ENCODE results near the gene OTOGL. TPM values are rescaled to one million over a fixed set of nuclear protein-coding genes. Genes with fewer than 3 reads are reported as not detected.

OTOGL gene
- total and polyA plus RNA-seq, 8 donors: 0.19 to 2.9 (median 0.33) TPM

- TF ChIP-seq CTCF (IDR thresholded peaks at IDR 0.05): no peak
- DNase-seq (no peak), ATAC-seq (no peak), FAIRE-seq (no peak)
- Histone ChIP-seq H3K9me3 (no peaks in the 10 kb centered on the region), H3K36me3 (no peaks in the 10 kb centered on the region), H3K27ac (no peak overlapping the region), H3K4me3 (no peak overlapping the region), H3K4me1 (no peaks in the 10 kb centered on the region), H3K27me3 (no peaks in the 10 kb centered on the region)
- intact Hi-C loops (cut with DNase I): no loop called here
- WGBS, 2 donors: 82 to 92% methylated on average over 2 of the region's 2 CpGs
Measured at GRCh38 chr12:80101126-80101525, 1.8 kb downstream of the OTOGL start.

- no peak for DNase-seq
- Histone ChIP-seq H3K4me1 (no peaks in the 10 kb centered on the region), H3K27me3 (no peaks in the 10 kb centered on the region), H3K9me3 (no peaks in the 10 kb centered on the region), H3K36me3 (no peaks in the 10 kb centered on the region), H3K27ac (no peak overlapping the region), H3K4me3 (no peak overlapping the region)
- no peak for ATAC-seq
- FAIRE-seq: no peak
- intact Hi-C loops (cut with DNase I): no loop called here
- 86 to 93% methylated on average over 5 of the region's 5 CpGs for WGBS, 2 donors
- TF ChIP-seq CTCF (IDR thresholded peaks at IDR 0.05): no peak
Measured at GRCh38 chr12:80107221-80107620, 7.9 kb downstream of the OTOGL start.

- no peak for DNase-seq
- Histone ChIP-seq H3K9me3 (no peaks in the 10 kb centered on the region), H3K27me3 (no peaks in the 10 kb centered on the region), H3K36me3 (no peaks in the 10 kb centered on the region), H3K4me3 (no peak overlapping the region), H3K4me1 (peaks cover 6 to 12% (median 6%) of the 10 kb centered on the region in 3 donors), H3K27ac (no peak overlapping the region)
- FAIRE-seq: no peak
- TF ChIP-seq CTCF (IDR thresholded peaks at IDR 0.05): no peak
- intact Hi-C loops (cut with DNase I): no loop called here
- ATAC-seq: no peak
Measured at GRCh38 chr12:80116735-80117134, 17.4 kb downstream of the OTOGL start.

GRCh38 chr12:80118565-80119324 is 19.4 kb downstream of the OTOGL start:
- Histone ChIP-seq H3K4me3 (no peak overlapping the region), H3K36me3 (no peaks in the 10 kb centered on the region), H3K9me3 (no peaks in the 10 kb centered on the region), H3K27me3 (no peaks in the 10 kb centered on the region), H3K27ac (no peak overlapping the region), H3K4me1 (peaks cover 6 to 24% (median 14%) of the 10 kb centered on the region in 3 donors)
- no peak for DNase-seq
- FAIRE-seq: no peak
- ATAC-seq: no peak
- intact Hi-C loops (cut with DNase I): no loop called here
- TF ChIP-seq CTCF (IDR thresholded peaks at IDR 0.05): no peak
- 73 to 74% methylated on average over 2 of the region's 2 CpGs for WGBS, 2 donors

GRCh38 chr12:80120994-80121393 is 21.7 kb downstream of the OTOGL start:
- DNase-seq (no peak), FAIRE-seq (no peak), ATAC-seq (peak in 3 of 4 donors; percentile 59 to 71 (median 59))
- peaks cover 6 to 24% (median 14%) of the 10 kb centered on the region in 3 donors for H3K4me1 ChIP-seq
- no peaks in the 10 kb centered on the region for H3K36me3 ChIP-seq
- intact Hi-C loops (cut with DNase I): no loop called here
- H3K4me3 ChIP-seq: no peak overlapping the region
- TF ChIP-seq CTCF (IDR thresholded peaks at IDR 0.05): no peak
- H3K27me3 ChIP-seq: no peaks in the 10 kb centered on the region
- H3K9me3 ChIP-seq: no peaks in the 10 kb centered on the region
- WGBS, 2 donors: 48 to 49% methylated on average over 3 of the region's 3 CpGs
- H3K27ac ChIP-seq: no peak overlapping the region
